ENCODE results near the gene TMEM171.
A peak's percentile ranks its signal among the peaks of the same experiment; 100 is the strongest.

The TMEM171 gene

DNA sequence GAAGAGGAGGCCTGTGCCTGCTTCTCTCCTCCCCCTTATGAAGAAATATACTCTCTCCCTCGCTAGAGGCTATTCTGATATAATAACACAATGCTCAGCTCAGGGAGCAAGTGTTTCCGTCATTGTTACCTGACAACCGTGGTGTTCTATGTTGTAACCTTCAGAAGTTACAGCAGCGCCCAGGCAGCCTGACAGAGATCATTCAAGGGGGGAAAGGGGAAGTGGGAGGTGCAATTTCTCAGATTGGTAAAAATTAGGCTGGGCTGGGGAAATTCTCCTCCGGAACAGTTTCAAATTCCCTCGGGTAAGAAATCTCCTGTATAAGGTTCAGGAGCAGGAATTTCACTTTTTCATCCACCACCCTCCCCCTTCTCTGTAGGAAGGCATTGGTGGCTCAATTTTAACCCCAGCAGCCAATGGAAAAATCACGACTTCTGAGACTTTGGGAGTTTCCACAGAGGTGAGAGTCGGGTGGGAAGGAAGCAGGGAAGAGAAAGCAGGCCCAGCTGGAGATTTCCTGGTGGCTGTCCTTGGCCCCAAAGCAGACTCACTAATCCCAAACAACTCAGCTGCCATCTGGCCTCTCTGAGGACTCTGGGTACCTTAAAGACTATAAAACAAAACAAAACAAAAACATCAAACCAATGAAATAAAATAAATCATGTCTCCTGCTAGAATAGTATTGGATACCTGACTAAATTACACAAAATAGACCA, 53.9 kb downstream of the TMEM171 start:
- ChIA-PET CTCF (interaction anchor here (1.6 kb wide), 1 partner anchor 29 kb away, joined by 4 read pairs; no protein-coding TSS in a partner anchor), POLR2A (no interaction called here)
- no peaks in the 10 kb centered on the region for H3K4me1 ChIP-seq (ENCODE audit: control extremely low read depth in 1 of 4, control insufficient read depth in 4 of 4, insufficient read depth in 4 of 4, low read length in 3 of 4)
- H3K27ac ChIP-seq (ENCODE audit: insufficient read depth in 1 of 2, low read depth in 1 of 2, low read length in 2 of 2, poor library complexity in 1 of 2, severe bottlenecking in 2 of 2), result no peak overlapping the region
- peaks cover 0 to 10% (median 3%) of the 10 kb centered on the region in 5 experiments for H3K9me3 ChIP-seq (ENCODE audit: control extremely low read depth in 1 of 5, control insufficient read depth in 4 of 5, insufficient read depth in 2 of 5, low read depth in 1 of 5, low read length in 4 of 5)
- DNase-seq, result peak in 1 of 3 donors; percentile 10
- no peak overlapping the region for H3K4me3 ChIP-seq (ENCODE audit: control insufficient read depth in 1 of 7, extremely low read depth in 1 of 7, insufficient read depth in 4 of 7, low read depth in 2 of 7, low read length in 6 of 7)
- H3K27me3 ChIP-seq (replicated peaks in 2 of 5; ENCODE audit: control insufficient read depth in 4 of 5, insufficient read depth in 5 of 5, low read length in 4 of 5), result peaks cover 11 to 92% (median 45%) of the 10 kb centered on the region in 5 experiments
- WGBS (ENCODE audit: insufficient coverage), result 48% methylated on average over 4 of the region's 8 CpGs
- H3K36me3 ChIP-seq (ENCODE audit: control insufficient read depth in 4 of 4, insufficient read depth in 4 of 4, low read length in 3 of 4), result no peaks in the 10 kb centered on the region

DNA sequence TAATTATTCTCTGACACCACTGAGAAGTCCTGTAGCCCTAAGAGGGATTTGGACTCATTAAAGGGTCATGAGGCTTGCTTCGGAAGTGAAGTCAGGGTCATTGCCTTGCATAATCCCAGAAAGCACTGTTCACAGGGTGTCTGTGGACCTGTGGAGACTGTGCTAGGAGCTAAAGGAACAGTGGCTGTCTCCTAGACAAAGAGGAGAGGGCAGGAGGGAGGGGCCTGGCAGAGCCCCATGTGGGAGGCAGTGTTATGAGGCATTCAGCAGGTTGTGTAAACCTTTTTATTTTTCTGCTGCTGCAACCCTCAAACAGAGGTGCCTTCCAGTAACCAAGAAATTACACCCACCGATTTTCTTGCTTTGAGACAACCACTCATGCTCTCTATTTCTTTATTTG, 55.9 kb downstream of the TMEM171 start:
- no peak overlapping the region for H3K27ac ChIP-seq (ENCODE audit: insufficient read depth in 1 of 2, low read depth in 1 of 2, low read length in 2 of 2, poor library complexity in 1 of 2, severe bottlenecking in 2 of 2)
- POLR2A ChIA-PET, result no interaction called here
- 100% methylated on average over 2 of the region's 2 CpGs for WGBS (ENCODE audit: insufficient coverage)
- no peaks in the 10 kb centered on the region for H3K4me1 ChIP-seq (ENCODE audit: control extremely low read depth in 1 of 4, control insufficient read depth in 4 of 4, insufficient read depth in 4 of 4, low read length in 3 of 4)
- H3K9me3 ChIP-seq (ENCODE audit: control extremely low read depth in 1 of 5, control insufficient read depth in 4 of 5, insufficient read depth in 2 of 5, low read depth in 1 of 5, low read length in 4 of 5), result peaks cover 0 to 3% (median 0%) of the 10 kb centered on the region in 5 experiments
- CTCF ChIA-PET, result no interaction called here
- no peaks in the 10 kb centered on the region for H3K36me3 ChIP-seq (ENCODE audit: control insufficient read depth in 4 of 4, insufficient read depth in 4 of 4, low read length in 3 of 4)
- DNase-seq, result no peak
- H3K27me3 ChIP-seq (replicated peaks in 2 of 5; ENCODE audit: control insufficient read depth in 4 of 5, insufficient read depth in 5 of 5, low read length in 4 of 5), result peaks cover 9 to 90% (median 46%) of the 10 kb centered on the region in 5 experiments
- no peak overlapping the region for H3K4me3 ChIP-seq (ENCODE audit: control insufficient read depth in 1 of 7, extremely low read depth in 1 of 7, insufficient read depth in 4 of 7, low read depth in 2 of 7, low read length in 6 of 7)

DNA sequence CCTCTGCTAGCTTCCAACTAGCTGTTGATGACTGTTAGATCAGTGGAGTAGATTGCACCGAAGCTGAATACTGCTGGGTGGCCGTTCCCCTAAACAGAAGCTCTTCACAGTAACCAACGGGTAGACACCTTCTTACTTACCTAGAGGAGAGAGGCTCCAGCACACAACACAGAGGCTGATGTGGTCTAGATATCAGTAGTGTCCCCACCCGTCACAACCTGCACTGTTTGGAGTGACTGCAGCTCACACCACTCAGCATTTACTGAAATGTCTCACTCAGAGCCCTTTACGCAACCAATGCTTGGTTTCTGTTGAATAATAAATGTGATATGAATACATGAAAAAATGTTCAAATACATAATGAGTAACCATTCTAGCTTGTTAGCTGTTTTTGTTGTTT, 57.9 kb downstream of the TMEM171 start:
- no peaks in the 10 kb centered on the region for H3K4me1 ChIP-seq (ENCODE audit: control extremely low read depth in 1 of 4, control insufficient read depth in 4 of 4, insufficient read depth in 4 of 4, low read length in 3 of 4)
- H3K27ac ChIP-seq (ENCODE audit: insufficient read depth in 1 of 2, low read depth in 1 of 2, low read length in 2 of 2, poor library complexity in 1 of 2, severe bottlenecking in 2 of 2), result no peak overlapping the region
- ChIA-PET POLR2A (no interaction called here), CTCF (interaction anchor here (1.2 to 1.8 kb wide), 3 partner anchors 9 to 95 kb away, joined by 3 to 6 read pairs (median 4); no protein-coding TSS in a partner anchor)
- no peaks in the 10 kb centered on the region for H3K36me3 ChIP-seq (ENCODE audit: control insufficient read depth in 4 of 4, insufficient read depth in 4 of 4, low read length in 3 of 4)
- WGBS (ENCODE audit: insufficient coverage), result 100% methylated on average over 3 of the region's 5 CpGs
- no peak overlapping the region for H3K4me3 ChIP-seq (ENCODE audit: control insufficient read depth in 1 of 7, extremely low read depth in 1 of 7, insufficient read depth in 4 of 7, low read depth in 2 of 7, low read length in 6 of 7)
- peaks cover 7 to 83% (median 35%) of the 10 kb centered on the region in 5 experiments for H3K27me3 ChIP-seq (replicated peaks in 2 of 5; ENCODE audit: control insufficient read depth in 4 of 5, insufficient read depth in 5 of 5, low read length in 4 of 5)
- no peak for DNase-seq
- no peaks in the 10 kb centered on the region for H3K9me3 ChIP-seq (ENCODE audit: control extremely low read depth in 1 of 5, control insufficient read depth in 4 of 5, insufficient read depth in 2 of 5, low read depth in 1 of 5, low read length in 4 of 5)

DNA sequence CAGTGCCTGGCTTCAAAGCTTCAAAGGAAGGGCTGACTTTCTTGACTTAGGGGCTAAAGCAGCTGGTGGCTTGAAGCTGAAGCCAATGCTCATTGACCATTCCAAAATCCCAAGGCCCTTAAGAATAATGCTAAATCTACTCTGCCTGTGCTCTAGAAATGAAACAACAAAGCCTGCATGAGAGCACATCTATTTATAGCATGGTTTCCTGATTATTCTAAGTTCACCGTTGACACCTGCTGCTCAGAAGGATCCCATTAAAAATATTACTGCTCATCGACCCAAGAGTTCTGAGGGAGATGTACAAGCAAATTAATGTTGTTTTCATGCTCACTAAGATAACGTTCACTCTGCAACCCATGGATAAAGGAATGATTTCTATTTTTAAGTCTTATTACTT, 59.4 kb downstream of the TMEM171 start:
- Histone ChIP-seq H3K36me3 (ENCODE audit: control insufficient read depth in 4 of 4, insufficient read depth in 4 of 4, low read length in 3 of 4) (no peaks in the 10 kb centered on the region), H3K4me3 (ENCODE audit: control insufficient read depth in 1 of 7, extremely low read depth in 1 of 7, insufficient read depth in 4 of 7, low read depth in 2 of 7, low read length in 6 of 7) (no peak overlapping the region), H3K9me3 (ENCODE audit: control extremely low read depth in 1 of 5, control insufficient read depth in 4 of 5, insufficient read depth in 2 of 5, low read depth in 1 of 5, low read length in 4 of 5) (peaks cover 0 to 12% (median 7%) of the 10 kb centered on the region in 5 experiments), H3K4me1 (ENCODE audit: control extremely low read depth in 1 of 4, control insufficient read depth in 4 of 4, insufficient read depth in 4 of 4, low read length in 3 of 4) (no peaks in the 10 kb centered on the region), H3K27ac (ENCODE audit: insufficient read depth in 1 of 2, low read depth in 1 of 2, low read length in 2 of 2, poor library complexity in 1 of 2, severe bottlenecking in 2 of 2) (no peak overlapping the region), H3K27me3 (replicated peaks in 2 of 5; ENCODE audit: control insufficient read depth in 4 of 5, insufficient read depth in 5 of 5, low read length in 4 of 5) (peaks cover 12 to 82% (median 30%) of the 10 kb centered on the region in 5 experiments)
- ChIA-PET POLR2A (no interaction called here), CTCF (interaction anchor here (1.2 kb wide), 1 partner anchor 10 kb away, joined by 3 read pairs; no protein-coding TSS in a partner anchor)
- WGBS (ENCODE audit: insufficient coverage), result 0% methylated on average over 1 of the region's 3 CpGs
- DNase-seq, result no peak

DNA sequence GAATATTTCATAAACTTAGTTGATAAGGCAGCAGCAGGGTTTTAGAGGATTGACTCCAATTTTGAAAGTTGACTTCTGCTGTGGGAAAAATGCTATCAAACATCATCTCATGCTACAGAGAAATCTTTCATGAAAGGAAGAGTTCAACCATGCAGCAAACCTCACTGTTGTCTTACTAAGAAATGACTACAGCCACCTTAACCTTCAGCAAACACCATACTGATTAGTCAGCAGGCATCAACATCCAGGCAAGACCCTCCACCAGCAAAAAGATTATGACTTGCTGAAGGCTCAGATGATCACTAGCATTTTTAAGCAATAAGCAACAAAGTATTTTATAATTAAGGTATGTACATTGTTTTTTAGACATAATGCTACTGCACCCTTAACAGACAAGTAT, 60.2 kb downstream of the TMEM171 start:
- Histone ChIP-seq H3K9me3 (ENCODE audit: control extremely low read depth in 1 of 5, control insufficient read depth in 4 of 5, insufficient read depth in 2 of 5, low read depth in 1 of 5, low read length in 4 of 5) (peaks cover 0 to 19% (median 7%) of the 10 kb centered on the region in 5 experiments), H3K36me3 (ENCODE audit: control insufficient read depth in 4 of 4, insufficient read depth in 4 of 4, low read length in 3 of 4) (no peaks in the 10 kb centered on the region), H3K27me3 (replicated peaks in 2 of 5; ENCODE audit: control insufficient read depth in 4 of 5, insufficient read depth in 5 of 5, low read length in 4 of 5) (peaks cover 14 to 78% (median 30%) of the 10 kb centered on the region in 5 experiments), H3K27ac (ENCODE audit: insufficient read depth in 1 of 2, low read depth in 1 of 2, low read length in 2 of 2, poor library complexity in 1 of 2, severe bottlenecking in 2 of 2) (no peak overlapping the region), H3K4me1 (ENCODE audit: control extremely low read depth in 1 of 4, control insufficient read depth in 4 of 4, insufficient read depth in 4 of 4, low read length in 3 of 4) (no peaks in the 10 kb centered on the region), H3K4me3 (ENCODE audit: control insufficient read depth in 1 of 7, extremely low read depth in 1 of 7, insufficient read depth in 4 of 7, low read depth in 2 of 7, low read length in 6 of 7) (no peak overlapping the region)
- CTCF ChIA-PET, result no interaction called here
- no peak for DNase-seq
- POLR2A ChIA-PET, result no interaction called here
